ENCODE measurements around the gene BPHL. TPM values are rescaled to one million over a fixed set of nuclear protein-coding genes. Genes with fewer than 3 reads are reported as not detected.
"Not testable (repeated sequence)": the region's sequence is repeated elsewhere in the genome, so short reads cannot be mapped to it uniquely, and the experiment has no call there.

Gene BPHL
- total RNA-seq, 1 donor from 2014 or later = 12.1 TPM

- DNase-seq (ENCODE audit: low spot score) = no peak
- Mint-ChIP-seq H3K9me3 (no peaks in the 10 kb centered on the region), H3K27me3 (ENCODE audit: low read depth) (no peaks in the 10 kb centered on the region), H3K4me1 (ENCODE audit: low read depth) (peaks cover 3% of the 10 kb centered on the region), H3K36me3 (ENCODE audit: low read depth) (peaks cover 7% of the 10 kb centered on the region), H3K4me3 (ENCODE audit: low read depth) (no peak overlapping the region), H3K27ac (no peak overlapping the region)
- intact Hi-C loops (cut with micrococcal nuclease) = no loop called here
Observed at GRCh38 chr6:3128356-3129108, 10.0 kb downstream of the BPHL start.

- Mint-ChIP-seq H3K4me3 (ENCODE audit: low read depth) (no peak overlapping the region), H3K27ac (no peak overlapping the region), H3K36me3 (ENCODE audit: low read depth) (peaks cover 7% of the 10 kb centered on the region), H3K9me3 (no peaks in the 10 kb centered on the region), H3K4me1 (ENCODE audit: low read depth) (no peaks in the 10 kb centered on the region), H3K27me3 (ENCODE audit: low read depth) (no peaks in the 10 kb centered on the region)
- no peak for DNase-seq (ENCODE audit: low spot score)
- intact Hi-C loops (cut with micrococcal nuclease) = no loop called here
Observed at GRCh38 chr6:3131695-3132094, 13.2 kb downstream of the BPHL start.

GRCh38 chr6:3133515-3133914 lies 15.0 kb downstream of the BPHL start:
- Mint-ChIP-seq H3K36me3 (ENCODE audit: low read depth) (peaks cover 12% of the 10 kb centered on the region), H3K9me3 (no peaks in the 10 kb centered on the region), H3K4me1 (ENCODE audit: low read depth) (peaks cover 1% of the 10 kb centered on the region), H3K27me3 (ENCODE audit: low read depth) (no peaks in the 10 kb centered on the region), H3K27ac (no peak overlapping the region), H3K4me3 (ENCODE audit: low read depth) (no peak overlapping the region)
- no peak for DNase-seq (ENCODE audit: low spot score)
- intact Hi-C loops (cut with micrococcal nuclease) = no loop called here

GRCh38 chr6:3135668-3136291 lies 17.3 kb downstream of the BPHL start:
- Mint-ChIP-seq H3K9me3 (no peaks in the 10 kb centered on the region), H3K36me3 (ENCODE audit: low read depth) (peaks cover 12% of the 10 kb centered on the region), H3K4me3 (ENCODE audit: low read depth) (no peak overlapping the region), H3K4me1 (ENCODE audit: low read depth) (peaks cover 7% of the 10 kb centered on the region), H3K27ac (no peak overlapping the region), H3K27me3 (ENCODE audit: low read depth) (no peaks in the 10 kb centered on the region)
- no peak for DNase-seq (ENCODE audit: low spot score)
- intact Hi-C loops (cut with micrococcal nuclease) = no loop called here

- no peaks in the 10 kb centered on the region for H3K9me3 Mint-ChIP-seq
- intact Hi-C loops (cut with micrococcal nuclease) = no loop called here
Observed at GRCh38 chr6:3136292-3137011, 17.9 kb downstream of the BPHL start.

GRCh38 chr6:3137057-3137777 lies 18.7 kb downstream of the BPHL start:
- intact Hi-C loops (cut with micrococcal nuclease) = no loop called here
- Mint-ChIP-seq H3K9me3 (no peaks in the 10 kb centered on the region), H3K4me1 (ENCODE audit: low read depth) (peaks cover 7% of the 10 kb centered on the region), H3K4me3 (ENCODE audit: low read depth) (no peak overlapping the region), H3K27me3 (ENCODE audit: low read depth) (no peaks in the 10 kb centered on the region), H3K27ac (no peak overlapping the region), H3K36me3 (ENCODE audit: low read depth) (peaks cover 12% of the 10 kb centered on the region)
- no peak for DNase-seq (ENCODE audit: low spot score)

More at GRCh38 chr6:3136292-3137011, 17.9 kb downstream of the BPHL start:
- no peak overlapping the region for H3K4me3 Mint-ChIP-seq (ENCODE audit: low read depth)
- no peak for DNase-seq (ENCODE audit: low spot score)
- peaks cover 7% of the 10 kb centered on the region for H3K4me1 Mint-ChIP-seq (ENCODE audit: low read depth)
- H3K36me3 Mint-ChIP-seq (ENCODE audit: low read depth) = peaks cover 12% of the 10 kb centered on the region
- H3K27ac Mint-ChIP-seq = no peak overlapping the region
- no peaks in the 10 kb centered on the region for H3K27me3 Mint-ChIP-seq (ENCODE audit: low read depth)

GRCh38 chr6:3137873-3138272 lies 19.4 kb downstream of the BPHL start:
- H3K27ac Mint-ChIP-seq; H3K4me1 Mint-ChIP-seq (ENCODE audit: low read depth); H3K4me3 Mint-ChIP-seq (ENCODE audit: low read depth); H3K9me3 Mint-ChIP-seq; intact Hi-C loops (cut with micrococcal nuclease); DNase-seq (ENCODE audit: low spot score); H3K27me3 Mint-ChIP-seq (ENCODE audit: low read depth): not testable (repeated sequence)
- peaks cover 12% of the 10 kb centered on the region for H3K36me3 Mint-ChIP-seq (ENCODE audit: low read depth)

- H3K36me3 Mint-ChIP-seq (ENCODE audit: low read depth) = peaks cover 12% of the 10 kb centered on the region
- peaks cover 7% of the 10 kb centered on the region for H3K4me1 Mint-ChIP-seq (ENCODE audit: low read depth)
- H3K9me3 Mint-ChIP-seq = no peaks in the 10 kb centered on the region
- no peaks in the 10 kb centered on the region for H3K27me3 Mint-ChIP-seq (ENCODE audit: low read depth)
- no peak overlapping the region for H3K4me3 Mint-ChIP-seq (ENCODE audit: low read depth)
- no peak for DNase-seq (ENCODE audit: low spot score)
- H3K27ac Mint-ChIP-seq = no peak overlapping the region
- intact Hi-C loops (cut with micrococcal nuclease) = no loop called here
Observed at GRCh38 chr6:3138341-3138740, 19.8 kb downstream of the BPHL start.

- intact Hi-C loops (cut with micrococcal nuclease) = no loop called here
- Mint-ChIP-seq H3K36me3 (ENCODE audit: low read depth) (peaks cover 12% of the 10 kb centered on the region), H3K4me1 (ENCODE audit: low read depth) (peaks cover 7% of the 10 kb centered on the region), H3K27me3 (ENCODE audit: low read depth) (no peaks in the 10 kb centered on the region), H3K4me3 (ENCODE audit: low read depth) (no peak overlapping the region), H3K9me3 (no peaks in the 10 kb centered on the region), H3K27ac (no peak overlapping the region)
- DNase-seq (ENCODE audit: low spot score) = no peak
Observed at GRCh38 chr6:3139090-3139903, 20.8 kb downstream of the BPHL start.

GRCh38 chr6:3140201-3140600 lies 21.7 kb downstream of the BPHL start:
- Mint-ChIP-seq H3K36me3 (ENCODE audit: low read depth) (peaks cover 12% of the 10 kb centered on the region), H3K4me3 (ENCODE audit: low read depth) (no peak overlapping the region), H3K4me1 (ENCODE audit: low read depth) (peaks cover 10% of the 10 kb centered on the region), H3K27me3 (ENCODE audit: low read depth) (no peaks in the 10 kb centered on the region), H3K27ac (no peak overlapping the region), H3K9me3 (no peaks in the 10 kb centered on the region)
- intact Hi-C loops (cut with micrococcal nuclease) = no loop called here
- no peak for DNase-seq (ENCODE audit: low spot score)

- Mint-ChIP-seq H3K9me3 (no peaks in the 10 kb centered on the region), H3K4me1 (ENCODE audit: low read depth) (peaks cover 10% of the 10 kb centered on the region), H3K27me3 (ENCODE audit: low read depth) (no peaks in the 10 kb centered on the region), H3K36me3 (ENCODE audit: low read depth) (peaks cover 12% of the 10 kb centered on the region), H3K27ac (no peak overlapping the region), H3K4me3 (ENCODE audit: low read depth) (no peak overlapping the region)
- DNase-seq (ENCODE audit: low spot score) = no peak
- intact Hi-C loops (cut with micrococcal nuclease) = no loop called here
Observed at GRCh38 chr6:3142536-3142935, 24.0 kb downstream of the BPHL start.

GRCh38 chr6:3143158-3143557 lies 24.6 kb downstream of the BPHL start:
- Mint-ChIP-seq H3K4me1 (ENCODE audit: low read depth) (peaks cover 10% of the 10 kb centered on the region), H3K36me3 (ENCODE audit: low read depth) (peaks cover 7% of the 10 kb centered on the region), H3K27me3 (ENCODE audit: low read depth) (no peaks in the 10 kb centered on the region), H3K9me3 (no peaks in the 10 kb centered on the region), H3K27ac (no peak overlapping the region), H3K4me3 (ENCODE audit: low read depth) (no peak overlapping the region)
- DNase-seq (ENCODE audit: low spot score) = no peak
- intact Hi-C loops (cut with micrococcal nuclease) = no loop called here

Data from activated T-helper 2 cell treated with anti-CD3 and anti-CD28 coated beads, Interferon-gamma antibody, Interleukin-2, Interleukin-4, amounts not matched to agents 10 μg/mL and 5 μg/mL and 100 μg/mL, durations not matched to agents 14 hours and 24 hours and 36 hours (primary cell).